ENCODE data around the gene ANXA5.
"Not testable (repeated sequence)": the region's sequence is repeated elsewhere in the genome, so short reads cannot be mapped to it uniquely, and the experiment has no call there.

Gene ANXA5

DNA sequence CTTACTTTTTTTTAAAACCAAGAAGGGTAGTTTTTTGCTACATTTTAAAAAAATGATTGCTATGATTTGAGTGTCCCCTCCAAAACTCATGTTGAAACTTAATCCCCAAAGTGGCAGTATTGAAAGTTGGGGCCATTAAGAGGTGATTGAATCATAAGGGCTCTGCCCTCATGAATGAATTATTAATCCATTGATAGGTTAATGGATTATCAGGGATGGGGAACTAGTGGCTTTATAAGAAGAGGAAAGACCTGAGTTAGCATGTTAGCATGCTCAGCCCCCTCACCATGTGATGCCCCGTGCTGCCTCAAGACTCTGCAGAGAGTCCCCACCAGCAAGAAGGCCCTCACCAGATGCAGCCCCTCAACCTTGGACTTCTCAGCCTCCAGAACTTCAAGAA lies 37.2 kb upstream of the ANXA5 start:
- Histone ChIP-seq H3K4me1 (ENCODE audit: control insufficient read depth, insufficient read depth, low read length) (no peaks in the 10 kb centered on the region), H3K36me3 (ENCODE audit: control insufficient read depth in 2 of 2, insufficient read depth in 1 of 2, low read length in 2 of 2) (no peaks in the 10 kb centered on the region), H3K9me3 (ENCODE audit: control insufficient read depth, insufficient read depth, low read depth, low read length) (no peaks in the 10 kb centered on the region), H3K27ac (ENCODE audit: extremely low read depth, low read depth, low read length) (no peak overlapping the region), H3K4me3 (ENCODE audit: low read depth, low read length) (no peak overlapping the region)
- CTCF ChIA-PET: interaction anchor here (0.6 to 1.8 kb wide), 3 partner anchors 53 to 618 kb away, joined by 3 to 4 read pairs (median 3); no protein-coding TSS in a partner anchor
- POLR2A ChIA-PET: no interaction called here
- TF ChIP-seq EGR2 (tag by site-specific recombination; IDR thresholded peaks at IDR 0.05; ENCODE audit: low read depth): no peak
- no peak for TF ChIP-seq ZNF544 (tag by site-specific recombination; IDR thresholded peaks at IDR 0.05)
- TF ChIP-seq ZNF626 (tag by site-specific recombination; IDR thresholded peaks at IDR 0.05): no peak
- TF ChIP-seq ZNF280D (tag by site-specific recombination; IDR thresholded peaks at IDR 0.05): no peak
- TF ChIP-seq, protein P1, sequence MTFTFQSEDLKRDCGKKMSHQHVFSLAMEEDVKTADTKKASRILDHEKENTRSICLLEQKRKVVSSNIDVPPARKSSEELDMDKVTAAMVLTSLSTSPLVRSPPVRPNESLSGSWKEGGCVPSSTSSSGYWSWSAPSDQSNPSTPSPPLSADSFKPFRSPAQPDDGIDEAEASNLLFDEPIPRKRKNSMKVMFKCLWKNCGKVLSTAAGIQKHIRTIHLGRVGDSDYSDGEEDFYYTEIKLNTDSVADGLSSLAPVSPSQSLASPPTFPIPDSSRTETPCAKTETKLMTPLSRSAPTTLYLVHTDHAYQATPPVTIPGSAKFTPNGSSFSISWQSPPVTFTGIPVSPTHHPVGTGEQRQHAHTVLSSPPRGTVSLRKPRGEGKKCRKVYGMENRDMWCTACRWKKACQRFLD (tag by site-specific recombination; IDR thresholded peaks at IDR 0.05): no peak
- TF ChIP-seq, protein P2, sequence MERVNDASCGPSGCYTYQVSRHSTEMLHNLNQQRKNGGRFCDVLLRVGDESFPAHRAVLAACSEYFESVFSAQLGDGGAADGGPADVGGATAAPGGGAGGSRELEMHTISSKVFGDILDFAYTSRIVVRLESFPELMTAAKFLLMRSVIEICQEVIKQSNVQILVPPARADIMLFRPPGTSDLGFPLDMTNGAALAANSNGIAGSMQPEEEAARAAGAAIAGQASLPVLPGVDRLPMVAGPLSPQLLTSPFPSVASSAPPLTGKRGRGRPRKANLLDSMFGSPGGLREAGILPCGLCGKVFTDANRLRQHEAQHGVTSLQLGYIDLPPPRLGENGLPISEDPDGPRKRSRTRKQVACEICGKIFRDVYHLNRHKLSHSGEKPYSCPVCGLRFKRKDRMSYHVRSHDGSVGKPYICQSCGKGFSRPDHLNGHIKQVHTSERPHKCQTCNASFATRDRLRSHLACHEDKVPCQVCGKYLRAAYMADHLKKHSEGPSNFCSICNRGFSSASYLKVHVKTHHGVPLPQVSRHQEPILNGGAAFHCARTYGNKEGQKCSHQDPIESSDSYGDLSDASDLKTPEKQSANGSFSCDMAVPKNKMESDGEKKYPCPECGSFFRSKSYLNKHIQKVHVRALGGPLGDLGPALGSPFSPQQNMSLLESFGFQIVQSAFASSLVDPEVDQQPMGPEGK (tag by site-specific recombination; IDR thresholded peaks at IDR 0.05): no peak
- TF ChIP-seq ZNF792 (tag by site-specific recombination; IDR thresholded peaks at IDR 0.05): no peak
- TF ChIP-seq ZNF140 (tag by site-specific recombination; IDR thresholded peaks at IDR 0.05): no peak
- TF ChIP-seq ZNF623 (tag by site-specific recombination; IDR thresholded peaks at IDR 0.05): no peak
- no peak for TF ChIP-seq GLI4 (tag by site-specific recombination; IDR thresholded peaks at IDR 0.05)
- no peak for TF ChIP-seq ZBTB20 (tag by site-specific recombination; IDR thresholded peaks at IDR 0.05)
- TF ChIP-seq ZNF248 (tag by site-specific recombination; IDR thresholded peaks at IDR 0.05): no peak
- TF ChIP-seq OSR2 (tag by site-specific recombination; IDR thresholded peaks at IDR 0.05): no peak
- no peak for TF ChIP-seq ZNF223 (tag by site-specific recombination; IDR thresholded peaks at IDR 0.05)
- no peak for TF ChIP-seq ZNF426 (tag by site-specific recombination; IDR thresholded peaks at IDR 0.05)

DNA sequence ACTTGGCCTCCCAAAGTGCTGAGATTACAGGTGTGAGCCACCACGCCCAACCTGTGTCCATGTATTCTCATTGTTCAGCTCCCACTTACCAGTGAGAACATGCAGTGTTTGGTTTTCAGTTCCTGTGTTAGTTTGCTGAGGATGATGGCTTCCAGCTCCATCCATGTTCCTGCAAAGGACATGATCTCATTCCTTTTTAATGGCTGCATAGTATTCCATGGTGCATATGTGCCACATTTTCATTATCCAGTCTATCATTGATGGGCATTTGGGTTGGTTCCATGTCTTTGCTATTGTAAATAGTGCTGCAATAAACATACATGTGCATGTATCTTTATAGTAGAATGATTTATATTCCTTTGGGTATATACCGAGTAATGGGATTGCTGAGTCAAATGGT lies 33.0 kb upstream of the ANXA5 start:
- H3K27ac ChIP-seq (ENCODE audit: extremely low read depth, low read depth, low read length); H3K9me3 ChIP-seq (ENCODE audit: control insufficient read depth, insufficient read depth, low read depth, low read length); CTCF ChIA-PET; H3K4me3 ChIP-seq (ENCODE audit: low read depth, low read length); H3K36me3 ChIP-seq (ENCODE audit: control insufficient read depth in 2 of 2, insufficient read depth in 1 of 2, low read length in 2 of 2); H3K4me1 ChIP-seq (ENCODE audit: control insufficient read depth, insufficient read depth, low read length); POLR2A ChIA-PET: not testable (repeated sequence)
- TF ChIP-seq ZNF146 (tag by site-specific recombination; IDR thresholded peaks at IDR 0.05): peak; percentile 90
- TF ChIP-seq ZNF580 (tag by site-specific recombination; IDR thresholded peaks at IDR 0.05): 0 out of 2 replicates have a peak, but pooled peaks have one; percentile 40

All from HEK293 (cell line).